Activated T-cell treated with anti-CD3 and anti-CD28 coated beads, Interleukin-2, amount 50 U/mL, for 72 hours (primary cell): ENCODE data around the gene NRG3. TPM values are rescaled to one million over a fixed set of nuclear protein-coding genes. Genes with fewer than 3 reads are reported as not detected.

ENCODE experiments used
- ATAC-seq, 2 donors: fragments of 150-1000 bp; cut with Tn5 transposase; replicated peaks in 1 of 2; 2 replicates each; pipeline ENCODE4 v1.10.0; 2021; ENCODE audit warnings: moderate library complexity in 2 of 2, mild to moderate bottlenecking in 1 of 2
- DNase-seq, 2 donors: peaks; one replicate each; pipeline ENCODE4 v3.0.0; 2021 to 2022; ENCODE audit warnings: mixed read lengths in 1 of 2
- H3K27ac Mint-ChIP-seq: one replicate; pipeline ENCODE4 v1.8.0; 2022; ENCODE audit warnings: mild to moderate bottlenecking, moderate library complexity, mixed read lengths
- H3K27me3 Mint-ChIP-seq: one replicate; pipeline ENCODE4 v1.8.0; 2022; ENCODE audit warnings: low read depth, mixed read lengths
- H3K36me3 Mint-ChIP-seq, 2 donors: one replicate each; pipeline ENCODE4 v1.8.0; 2022; ENCODE audit warnings: mixed read lengths in 2 of 2, mild to moderate bottlenecking in 1 of 2; ENCODE audit not compliant: insufficient read depth in 2 of 2
- H3K4me1 Mint-ChIP-seq: one replicate; pipeline ENCODE4 v1.8.0; 2022; ENCODE audit warnings: low read depth, mixed read lengths
- H3K4me3 Mint-ChIP-seq, 2 donors: one replicate each; pipeline ENCODE4 v1.8.0; 2022; ENCODE audit warnings: mild to moderate bottlenecking in 2 of 2, mixed read lengths in 2 of 2, moderate library complexity in 2 of 2
- H3K9me3 Mint-ChIP-seq, 2 donors: one replicate each; pipeline ENCODE4 v1.8.0; 2022; ENCODE audit warnings: mixed read lengths in 2 of 2
- total RNA-seq, 2 donors: library from RNA; stranded (reverse); gene quantifications; one replicate each; pipeline ENCODE4 v1.2.3, GENCODE V29; 2022

NRG3 gene
- total RNA-seq, 2 donors from 2014 or later: not detected

GRCh38 chr10:82221056-82221455 is 346.1 kb downstream of the NRG3 start:
- Mint-ChIP-seq H3K9me3 (peaks cover 2 to 8% of the 10 kb centered on the region in 2 donors), H3K27me3 (no peaks in the 10 kb centered on the region), H3K36me3 (no peaks in the 10 kb centered on the region), H3K27ac (no peak overlapping the region), H3K4me1 (no peaks in the 10 kb centered on the region), H3K4me3 (no peak overlapping the region)
- ATAC-seq (no peak), DNase-seq (no peak)

- no peaks in the 10 kb centered on the region for H3K4me1 Mint-ChIP-seq
- peaks cover 2 to 8% of the 10 kb centered on the region in 2 donors for H3K9me3 Mint-ChIP-seq
- no peak overlapping the region for H3K4me3 Mint-ChIP-seq
- DNase-seq (no peak), ATAC-seq (no peak)
- no peaks in the 10 kb centered on the region for H3K36me3 Mint-ChIP-seq
- H3K27me3 Mint-ChIP-seq: no peaks in the 10 kb centered on the region
- no peak overlapping the region for H3K27ac Mint-ChIP-seq
These were observed 346.7 kb downstream of the NRG3 start for GRCh38 chr10:82221601-82222149.

- no peak for ATAC-seq
- no peak for DNase-seq
- Mint-ChIP-seq H3K9me3 (peaks cover 12 to 14% of the 10 kb centered on the region in 2 donors), H3K36me3 (no peaks in the 10 kb centered on the region), H3K27ac (no peak overlapping the region), H3K4me3 (no peak overlapping the region), H3K27me3 (no peaks in the 10 kb centered on the region), H3K4me1 (no peaks in the 10 kb centered on the region)
These were observed 353.7 kb downstream of the NRG3 start for GRCh38 chr10:82228701-82229100.

- ATAC-seq: no peak
- Mint-ChIP-seq H3K27me3 (no peaks in the 10 kb centered on the region), H3K4me1 (no peaks in the 10 kb centered on the region), H3K27ac (no peak overlapping the region), H3K9me3 (peaks cover 14 to 20% of the 10 kb centered on the region in 2 donors), H3K4me3 (no peak overlapping the region), H3K36me3 (no peaks in the 10 kb centered on the region)
- DNase-seq: no peak
These were observed 359.2 kb downstream of the NRG3 start for GRCh38 chr10:82234173-82234572.

GRCh38 chr10:82236084-82236731 is 361.2 kb downstream of the NRG3 start:
- H3K27ac Mint-ChIP-seq: no peak overlapping the region
- ATAC-seq: no peak
- H3K4me3 Mint-ChIP-seq: no peak overlapping the region

GRCh38 chr10:82238291-82238690 is 363.3 kb downstream of the NRG3 start:
- Mint-ChIP-seq H3K9me3 (peaks cover 6 to 14% of the 10 kb centered on the region in 2 donors), H3K27ac (no peak overlapping the region), H3K4me3 (no peak overlapping the region), H3K4me1 (no peaks in the 10 kb centered on the region), H3K36me3 (no peaks in the 10 kb centered on the region), H3K27me3 (no peaks in the 10 kb centered on the region)
- ATAC-seq (no peak), DNase-seq (no peak)

More at GRCh38 chr10:82236084-82236731, 361.2 kb downstream of the NRG3 start:
- Mint-ChIP-seq H3K9me3 (peaks cover 7 to 16% of the 10 kb centered on the region in 2 donors), H3K4me1 (no peaks in the 10 kb centered on the region), H3K27me3 (no peaks in the 10 kb centered on the region), H3K36me3 (no peaks in the 10 kb centered on the region)
- DNase-seq: no peak

GRCh38 chr10:82240408-82240807 is 365.4 kb downstream of the NRG3 start:
- Mint-ChIP-seq H3K9me3 (peaks cover 0 to 5% of the 10 kb centered on the region in 2 donors), H3K27ac (no peak overlapping the region), H3K36me3 (no peaks in the 10 kb centered on the region), H3K27me3 (no peaks in the 10 kb centered on the region), H3K4me3 (no peak overlapping the region), H3K4me1 (no peaks in the 10 kb centered on the region)
- ATAC-seq: no peak
- no peak for DNase-seq

- H3K36me3 Mint-ChIP-seq: no peaks in the 10 kb centered on the region
- DNase-seq: no peak
- no peak overlapping the region for H3K27ac Mint-ChIP-seq
- peaks cover 0 to 5% of the 10 kb centered on the region in 2 donors for H3K9me3 Mint-ChIP-seq
- H3K4me3 Mint-ChIP-seq: no peak overlapping the region
- ATAC-seq: no peak
- no peaks in the 10 kb centered on the region for H3K27me3 Mint-ChIP-seq
- no peaks in the 10 kb centered on the region for H3K4me1 Mint-ChIP-seq
These were observed 367.8 kb downstream of the NRG3 start for GRCh38 chr10:82242778-82243177.

GRCh38 chr10:82245157-82245556 is 370.2 kb downstream of the NRG3 start:
- H3K4me3 Mint-ChIP-seq: no peak overlapping the region
- no peak overlapping the region for H3K27ac Mint-ChIP-seq
- DNase-seq: no peak
- H3K27me3 Mint-ChIP-seq: no peaks in the 10 kb centered on the region
- no peak for ATAC-seq
- H3K36me3 Mint-ChIP-seq: no peaks in the 10 kb centered on the region
- H3K4me1 Mint-ChIP-seq: no peaks in the 10 kb centered on the region
- peaks cover 0 to 4% of the 10 kb centered on the region in 2 donors for H3K9me3 Mint-ChIP-seq

- ATAC-seq (no peak), DNase-seq (no peak)
- Mint-ChIP-seq H3K36me3 (no peaks in the 10 kb centered on the region), H3K27me3 (no peaks in the 10 kb centered on the region), H3K9me3 (peaks cover 0 to 4% of the 10 kb centered on the region in 2 donors), H3K27ac (no peak overlapping the region), H3K4me3 (no peak overlapping the region), H3K4me1 (no peaks in the 10 kb centered on the region)
These were observed 371.0 kb downstream of the NRG3 start for GRCh38 chr10:82245906-82246560.

GRCh38 chr10:82249141-82249540 is 374.1 kb downstream of the NRG3 start:
- DNase-seq: no peak
- Mint-ChIP-seq H3K9me3 (peaks cover 2 to 6% of the 10 kb centered on the region in 2 donors), H3K27me3 (no peaks in the 10 kb centered on the region), H3K27ac (no peak overlapping the region), H3K4me1 (no peaks in the 10 kb centered on the region), H3K36me3 (no peaks in the 10 kb centered on the region), H3K4me3 (no peak overlapping the region)
- no peak for ATAC-seq

- no peaks in the 10 kb centered on the region for H3K36me3 Mint-ChIP-seq
- no peak for DNase-seq
- no peaks in the 10 kb centered on the region for H3K4me1 Mint-ChIP-seq
- no peak overlapping the region for H3K27ac Mint-ChIP-seq
- peaks cover 5 to 9% of the 10 kb centered on the region in 2 donors for H3K9me3 Mint-ChIP-seq
- no peaks in the 10 kb centered on the region for H3K27me3 Mint-ChIP-seq
- H3K4me3 Mint-ChIP-seq: no peak overlapping the region
- ATAC-seq: no peak
These were observed 376.4 kb downstream of the NRG3 start for GRCh38 chr10:82251222-82251906.

GRCh38 chr10:82252081-82252480 is 377.1 kb downstream of the NRG3 start:
- no peak for ATAC-seq
- Mint-ChIP-seq H3K27me3 (no peaks in the 10 kb centered on the region), H3K36me3 (no peaks in the 10 kb centered on the region), H3K4me3 (no peak overlapping the region), H3K4me1 (no peaks in the 10 kb centered on the region), H3K9me3 (peaks cover 8 to 12% of the 10 kb centered on the region in 2 donors), H3K27ac (no peak overlapping the region)
- DNase-seq: no peak
